Left kidney (tissue), 2 donors: ENCODE data around the gene SLC38A8. TPM values are rescaled to one million over a fixed set of nuclear protein-coding genes. Genes with fewer than 3 reads are reported as not detected.

ENCODE experiments used
- DNase-seq: peaks from one replicate; pipeline ENCODE4 v3.0.0-alpha.2; 2013
- polyA plus RNA-seq: library from polyadenylated mRNA; unstranded; fragments of 120-200 nt; gene quantifications from one replicate; pipeline ENCODE4 v1.2.1, GENCODE V29; 2013; ENCODE audit not compliant: insufficient read length

SLC38A8 gene
- polyA plus RNA-seq, 1 donor: not detected

- no peak for DNase-seq
These were observed 45.9 kb downstream of the SLC38A8 start for GRCh38 chr16:83996481-83997252.

- peak; percentile 77 for DNase-seq
These were observed 46.8 kb downstream of the SLC38A8 start for GRCh38 chr16:83995754-83996153.

GRCh38 chr16:83994703-83995102 lies 47.9 kb downstream of the SLC38A8 start:
- no peak for DNase-seq

- DNase-seq: no peak
These were observed 48.5 kb downstream of the SLC38A8 start for GRCh38 chr16:83994087-83994486.

- DNase-seq: no peak
These were observed 50.0 kb downstream of the SLC38A8 start for GRCh38 chr16:83992624-83993023.

GRCh38 chr16:83990492-83990891 lies 52.1 kb downstream of the SLC38A8 start:
- no peak for DNase-seq

- no peak for DNase-seq
These were observed 53.3 kb downstream of the SLC38A8 start for GRCh38 chr16:83989300-83989699.

- no peak for DNase-seq
These were observed 59.1 kb downstream of the SLC38A8 start for GRCh38 chr16:83983491-83983890.

GRCh38 chr16:83981799-83982198 lies 60.8 kb downstream of the SLC38A8 start:
- no peak for DNase-seq

- no peak for DNase-seq
These were observed 61.8 kb downstream of the SLC38A8 start for GRCh38 chr16:83980794-83981193.

- DNase-seq: no peak
These were observed 63.2 kb downstream of the SLC38A8 start for GRCh38 chr16:83979441-83979840.

- no peak for DNase-seq
These were observed 64.1 kb downstream of the SLC38A8 start for GRCh38 chr16:83978401-83978904.

GRCh38 chr16:83977056-83977815 lies 65.4 kb downstream of the SLC38A8 start:
- no peak for DNase-seq

GRCh38 chr16:83975590-83976260 lies 66.9 kb downstream of the SLC38A8 start:
- DNase-seq: no peak

GRCh38 chr16:83974475-83974874 lies 68.1 kb downstream of the SLC38A8 start:
- no peak for DNase-seq

- no peak for DNase-seq
These were observed 68.8 kb downstream of the SLC38A8 start for GRCh38 chr16:83973581-83974385.

- DNase-seq: no peak
These were observed 69.5 kb downstream of the SLC38A8 start for GRCh38 chr16:83973077-83973476.

GRCh38 chr16:83972256-83973008 lies 70.2 kb downstream of the SLC38A8 start:
- DNase-seq: no peak

- DNase-seq: no peak
These were observed 71.1 kb downstream of the SLC38A8 start for GRCh38 chr16:83971165-83972130.

- no peak for DNase-seq
These were observed 72.2 kb downstream of the SLC38A8 start for GRCh38 chr16:83970430-83970815.
